Smooth muscle cell (in vitro differentiated cells): ENCODE measurements around the gene SLC25A46. TPM values are rescaled to one million over a fixed set of nuclear protein-coding genes. Genes with fewer than 3 reads are reported as not detected.
A peak's percentile ranks its signal among the peaks of the same experiment; 100 is the strongest.
"Not testable (repeated sequence)": the region's sequence is repeated elsewhere in the genome, so short reads cannot be mapped to it uniquely, and the experiment has no call there.

Experiments
- DNase-seq: peaks from one replicate; lab custom pipeline; 2025; ENCODE audit not compliant: unreplicated experiment; lab: John Stamatoyannopoulos, UW
- H2AFZ ChIP-seq: fragments of 200-600 bp; sonication (generic); 2 replicates; pipeline ENCODE4 v1.6.0; 2016; ENCODE audit warnings: antibody characterized with exemption, low read depth, mild to moderate bottlenecking
- H3F3A ChIP-seq: fragments of 200-600 bp; sonication (generic); 2 replicates; pipeline ENCODE4 v1.6.0; 2017; ENCODE audit warnings: antibody characterized with exemption, low read depth
- H3K27ac ChIP-seq: fragments of 200-600 bp; sonication (generic); 2 replicates; pipeline ENCODE4 v1.5.1; 2016; ENCODE audit warnings: low read depth, mild to moderate bottlenecking
- H3K27me3 ChIP-seq: fragments of 200-600 bp; sonication (generic); 2 replicates; pipeline ENCODE4 v1.6.1; 2016; ENCODE audit warnings: low read depth, mild to moderate bottlenecking
- H3K36me3 ChIP-seq: fragments of 200-600 bp; sonication (generic); 2 replicates; pipeline ENCODE4 v1.5.1; 2016; ENCODE audit warnings: low read depth
- H3K4me1 ChIP-seq: fragments of 200-600 bp; sonication (generic); 2 replicates; pipeline ENCODE4 v1.5.1; 2016; ENCODE audit warnings: low read depth
- H3K4me2 ChIP-seq: fragments of 200-600 bp; sonication (generic); 2 replicates; pipeline ENCODE4 v1.6.0; 2016; ENCODE audit warnings: mild to moderate bottlenecking
- H3K4me3 ChIP-seq: fragments of 200-600 bp; sonication (generic); 2 replicates; pipeline ENCODE4 v1.5.1; 2016; ENCODE audit warnings: mild to moderate bottlenecking
- H3K79me2 ChIP-seq: fragments of 200-600 bp; sonication (generic); 2 replicates; pipeline ENCODE4 v1.6.0; 2016; ENCODE audit warnings: low read depth, mild to moderate bottlenecking
- H3K9ac ChIP-seq: fragments of 200-600 bp; sonication (generic); 2 replicates; pipeline ENCODE4 v1.6.0; 2016; ENCODE audit warnings: low read depth
- H3K9me3 ChIP-seq: fragments of 200-600 bp; sonication (generic); replicated peaks from 2 replicates; pipeline ENCODE4 v1.5.1; 2016; ENCODE audit warnings: low read depth
- H4K20me1 ChIP-seq: fragments of 200-600 bp; sonication (generic); 2 replicates; pipeline ENCODE4 v1.6.0; 2016; ENCODE audit warnings: low read depth
- CTCF ChIP-seq: fragments of 200-600 bp; sonication (generic); IDR thresholded peaks from 2 replicates; pipeline ENCODE4 v1.5.1; 2017; ENCODE audit warnings: borderline replicate concordance, mild to moderate bottlenecking, antibody characterized with exemption; ENCODE audit not compliant: insufficient read depth, poor library complexity, severe bottlenecking
- WGBS: methylation state at CpG from one replicate; pipeline ENCODE4 v1.1.7; 2016; ENCODE audit warnings: low lambda C conversion rate; 5-methylcytosine and 5-hydroxymethylcytosine counted together
- polyA plus RNA-seq: library from polyadenylated mRNA; unstranded; fragments of >200 nt; fragmentation: Nextera tagmentation; extraction: Ambion mirVana; gene quantifications from 2 replicates; pipeline ENCODE4 v1.2.1, GENCODE V29; 2016
- total RNA-seq: library from RNA; depleted of rRNA; stranded (reverse); fragments of >200 nt; gene quantifications from 2 replicates; pipeline ENCODE4 v1.2.3, GENCODE V29; 2014

Gene SLC25A46
- total and polyA plus RNA-seq, 2 experiments from 2014 or later: 22.4 to 58.3 TPM

- H3K4me1 ChIP-seq: no peaks in the 10 kb centered on the region
- H3K9me3 ChIP-seq: no peaks in the 10 kb centered on the region
- no peak for TF ChIP-seq CTCF
- no peaks in the 10 kb centered on the region for H3K79me2 ChIP-seq
- 67% methylated on average over 1 of the region's 1 CpG for WGBS
- no peak overlapping the region for H2AFZ ChIP-seq
- no peak overlapping the region for H3K27ac ChIP-seq
- no peaks in the 10 kb centered on the region for H3K36me3 ChIP-seq
- no peak overlapping the region for H3K4me2 ChIP-seq
- no peak overlapping the region for H3K4me3 ChIP-seq
- no peak overlapping the region for H3K9ac ChIP-seq
- no peaks in the 10 kb centered on the region for H4K20me1 ChIP-seq
- H3K27me3 ChIP-seq: no peaks in the 10 kb centered on the region
- DNase-seq: no peak
- H3F3A ChIP-seq: no peaks in the 10 kb centered on the region
Observed at GRCh38 chr5:110785356-110785755, 46.5 kb downstream of the SLC25A46 start.

- H3K4me3 ChIP-seq, H3K4me2 ChIP-seq, DNase-seq, H4K20me1 ChIP-seq, H3F3A ChIP-seq, H3K9me3 ChIP-seq, H3K79me2 ChIP-seq, H3K9ac ChIP-seq, H3K36me3 ChIP-seq, H3K27ac ChIP-seq, H3K4me1 ChIP-seq, H3K27me3 ChIP-seq, H2AFZ ChIP-seq: not testable (repeated sequence)
- 94% methylated on average over 3 of the region's 3 CpGs for WGBS
Observed at GRCh38 chr5:110788006-110788405, 49.2 kb downstream of the SLC25A46 start.

GRCh38 chr5:110790673-110791072 lies 51.9 kb downstream of the SLC25A46 start:
- H3K79me2 ChIP-seq: no peaks in the 10 kb centered on the region
- H3K27me3 ChIP-seq: no peaks in the 10 kb centered on the region
- DNase-seq: no peak

GRCh38 chr5:110802998-110803397 lies 64.2 kb downstream of the SLC25A46 start:
- no peaks in the 10 kb centered on the region for H3K79me2 ChIP-seq
- H3F3A ChIP-seq: no peaks in the 10 kb centered on the region
- DNase-seq: no peak
- no peaks in the 10 kb centered on the region for H3K27me3 ChIP-seq
- H3K4me1 ChIP-seq: no peaks in the 10 kb centered on the region
- WGBS: 92% methylated on average over 1 of the region's 1 CpG
- H3K9me3 ChIP-seq: no peaks in the 10 kb centered on the region
- no peaks in the 10 kb centered on the region for H3K36me3 ChIP-seq
- no peak overlapping the region for H2AFZ ChIP-seq
- H3K4me3 ChIP-seq: no peak overlapping the region
- H4K20me1 ChIP-seq: no peaks in the 10 kb centered on the region
- no peak for TF ChIP-seq CTCF
- no peak overlapping the region for H3K9ac ChIP-seq
- H3K4me2 ChIP-seq: no peak overlapping the region
- H3K27ac ChIP-seq: no peak overlapping the region

More at GRCh38 chr5:110790673-110791072, 51.9 kb downstream of the SLC25A46 start:
- no peak overlapping the region for H3K4me3 ChIP-seq
- H2AFZ ChIP-seq: no peak overlapping the region
- H3K9me3 ChIP-seq: no peaks in the 10 kb centered on the region
- no peak overlapping the region for H3K9ac ChIP-seq
- H3K4me1 ChIP-seq: no peaks in the 10 kb centered on the region
- WGBS: 29% methylated on average over 1 of the region's 1 CpG
- peak; percentile 32 for TF ChIP-seq CTCF
- no peak overlapping the region for H3K4me2 ChIP-seq
- H3K36me3 ChIP-seq: no peaks in the 10 kb centered on the region
- no peak overlapping the region for H3K27ac ChIP-seq
- no peaks in the 10 kb centered on the region for H3F3A ChIP-seq
- H4K20me1 ChIP-seq: no peaks in the 10 kb centered on the region
